A549 (cell line): ENCODE measurements around the gene MSL3B.

Experiments
- ATAC-seq, 2 experiments: fragments of 200-7000 bp in 1 of 2; fragments of >200 bp in 1 of 2; cut with Nextera tagmentation in 1 of 2; cut with Tn5 transposase in 1 of 2; 3 replicates each; pipeline versions ENCODE4 v1.8.0 to v1.9.1; 2018 to 2020; ENCODE audit warnings: mild to moderate bottlenecking in 1 of 2, moderate library complexity in 1 of 2
- CTCF ChIA-PET: fragments of 300-600 bp; sonication (Branson Sonifier 250); formaldehyde crosslinking; extraction: SDS; loops from one replicate; lab custom pipeline; 2021; ENCODE audit warnings: antibody characterized with exemption, inconsistent platforms; lab: Yijun Ruan, JAX
- POLR2A ChIA-PET: fragments of 350-600 bp; formaldehyde crosslinking; extraction: SDS; loops from one replicate; lab custom pipeline; 2021; ENCODE audit warnings: antibody characterized with exemption, inconsistent platforms; lab: Yijun Ruan, JAX
- DNase-seq, 2 experiments: peaks; one replicate each; pipeline versions ENCODE4 v3.0.0 to v3.0.0-alpha.2; 2011 to 2016; ENCODE audit warnings: low read depth in 1 of 2, low spot score in 1 of 2
- FAIRE-seq: peaks from 2 replicates; lab custom pipeline; 2011; peaks lifted over from hg19 to GRCh38; lab: Jason Lieb, UNC
- H3K27ac ChIP-seq, 2 experiments: fragments of >200 bp; sonication (Bioruptor Twin); formaldehyde crosslinking; 3 replicates each; pipeline ENCODE4 v1.5.1; 2016 to 2017
- H3K4me1 ChIP-seq: fragments of >200 bp; sonication (Bioruptor Twin); formaldehyde crosslinking; 3 replicates; pipeline ENCODE4 v1.6.1; 2016
- H3K4me2 ChIP-seq: fragments of >200 bp; sonication (Bioruptor Twin); formaldehyde crosslinking; 3 replicates; pipeline ENCODE4 v1.6.1; 2016
- H3K4me3 ChIP-seq: fragments of >200 bp; sonication (Bioruptor Twin); formaldehyde crosslinking; 3 replicates; pipeline ENCODE4 v1.5.1; 2016
- H3K9me3 ChIP-seq: fragments of >200 bp; sonication (Bioruptor Twin); formaldehyde crosslinking; 3 replicates; pipeline ENCODE4 v1.6.1; 2016
- BHLHE40 ChIP-seq: IDR thresholded peaks from 2 replicates; pipeline ENCODE4 v1.6.1; 2012; ENCODE audit warnings: low read depth, low read length, inconsistent platforms
- CBX8 ChIP-seq: fragments of 200-600 bp; sonication (generic); IDR thresholded peaks from 2 replicates; pipeline ENCODE4 v1.6.1; 2016
- CEBPB ChIP-seq, 2 experiments: fragments of >200 bp in 1 of 2; sonication (Bioruptor Twin) in 1 of 2; formaldehyde crosslinking in 1 of 2; IDR thresholded peaks; 2 replicates each; pipeline ENCODE4 v1.6.1; 2012 to 2016
- CHD2 ChIP-seq: fragments of 150-350 bp; IDR thresholded peaks from 2 replicates; pipeline ENCODE4 v1.6.1; 2014; ENCODE audit warnings: low read length; ENCODE audit not compliant: partially characterized antibody
- EP300 ChIP-seq, 2 experiments: fragments of >200 bp; sonication (Bioruptor Twin); formaldehyde crosslinking; IDR thresholded peaks; 2 replicates in 1 of 2; 3 replicates in 1 of 2; pipeline ENCODE4 v1.6.1; 2016 to 2017
- FOXS1 ChIP-seq: fragments of 250-450 bp; sonication (Bioruptor Pico); IDR thresholded peaks from 2 replicates; pipeline ENCODE4 v1.5.0; 2020; ENCODE audit warnings: mild to moderate bottlenecking, moderate library complexity
- HEYL ChIP-seq: fragments of 250-450 bp; sonication (Bioruptor Pico); IDR thresholded peaks from 2 replicates; pipeline ENCODE4 v1.8.0; 2021; ENCODE audit warnings: mild to moderate bottlenecking, moderate library complexity
- HOXA7 ChIP-seq: fragments of 250-450 bp; sonication (Bioruptor Pico); IDR thresholded peaks from 2 replicates; pipeline ENCODE4 v1.5.0; 2020; ENCODE audit warnings: mild to moderate bottlenecking, moderate library complexity
- HOXB5 ChIP-seq: fragments of 250-450 bp; sonication (Bioruptor Pico); IDR thresholded peaks from 2 replicates; pipeline ENCODE4 v1.5.0; 2020; ENCODE audit warnings: mild to moderate bottlenecking, moderate library complexity
- JUN ChIP-seq, 2 experiments: fragments of >200 bp; sonication (Bioruptor Twin); formaldehyde crosslinking; IDR thresholded peaks; 2 replicates in 1 of 2; 3 replicates in 1 of 2; pipeline ENCODE4 v1.6.1; 2016 to 2017
- MAX ChIP-seq: IDR thresholded peaks from 2 replicates; pipeline ENCODE4 v1.6.1; 2012
- MYC ChIP-seq: IDR thresholded peaks from 2 replicates; pipeline ENCODE4 v1.6.1; 2012; ENCODE audit warnings: mild to moderate bottlenecking, inconsistent platforms, low read length, improper control_type of control experiment, borderline replicate concordance
- NFE2L2 ChIP-seq: fragments of 150-350 bp; conservative IDR thresholded peaks from 2 replicates; pipeline ENCODE4 v1.6.1; 2014; ENCODE audit warnings: low read length
- PBX3 ChIP-seq: IDR thresholded peaks from 2 replicates; pipeline ENCODE4 v1.6.1; 2012
- PHF8 ChIP-seq: fragments of 200-600 bp; sonication (generic); IDR thresholded peaks from 2 replicates; pipeline ENCODE4 v1.6.1; 2016; ENCODE audit warnings: low read depth, mild to moderate bottlenecking, antibody characterized with exemption, moderate library complexity, borderline replicate concordance
- RAD21 ChIP-seq, 2 experiments: fragments of >200 bp in 1 of 2; sonication (Bioruptor Twin) in 1 of 2; formaldehyde crosslinking in 1 of 2; IDR thresholded peaks in 1 of 2; conservative IDR thresholded peaks in 1 of 2; 2 replicates in 1 of 2; 3 replicates in 1 of 2; pipeline ENCODE4 v1.6.1; 2012 to 2018; ENCODE audit warnings: inconsistent platforms in 1 of 2
- ZC3H11A ChIP-seq: fragments of 450-650 bp; IDR thresholded peaks from 2 replicates; pipeline ENCODE4 v1.6.1; 2014; ENCODE audit warnings: antibody characterized with exemption, mild to moderate bottlenecking
- ZFP36 ChIP-seq: fragments of 450-650 bp; IDR thresholded peaks from 2 replicates; pipeline ENCODE4 v1.6.1; 2014; ENCODE audit warnings: borderline replicate concordance; ENCODE audit not compliant: partially characterized antibody
- WGBS: methylation state at CpG from one replicate; pipeline ENCODE4 v1.1.6; 2017; ENCODE audit errors: missing lambda C conversion rate; 5-methylcytosine and 5-hydroxymethylcytosine counted together
- TF ChIP-seq, protein P1 (sequence below): fragments of 250-450 bp; sonication (Bioruptor Pico); IDR thresholded peaks from 2 replicates; pipeline ENCODE4 v1.5.0; 2021; ENCODE audit warnings: mild to moderate bottlenecking, moderate library complexity, borderline replicate concordance
- TF ChIP-seq, protein P2 (sequence below): IDR thresholded peaks from 2 replicates; pipeline ENCODE4 v1.6.1; 2012; ENCODE audit warnings: low read depth, borderline replicate concordance
- TF ChIP-seq, protein P3 (sequence below): fragments of 200-600 bp; sonication (generic); IDR thresholded peaks from 2 replicates; pipeline ENCODE4 v1.6.1; 2016; ENCODE audit warnings: antibody characterized with exemption, mild to moderate bottlenecking, moderate library complexity
- TF ChIP-seq, protein P4 (sequence below): fragments of 150-350 bp; IDR thresholded peaks from 2 replicates; pipeline ENCODE4 v1.6.1; 2014; ENCODE audit warnings: low read depth, mild to moderate bottlenecking, low read length

The MSL3B gene

GRCh38 chr2:233854241-233854981 is 13.8 kb downstream of the MSL3B start, which contains the start of gene HJURP (continued):
- TF ChIP-seq, protein P1, sequence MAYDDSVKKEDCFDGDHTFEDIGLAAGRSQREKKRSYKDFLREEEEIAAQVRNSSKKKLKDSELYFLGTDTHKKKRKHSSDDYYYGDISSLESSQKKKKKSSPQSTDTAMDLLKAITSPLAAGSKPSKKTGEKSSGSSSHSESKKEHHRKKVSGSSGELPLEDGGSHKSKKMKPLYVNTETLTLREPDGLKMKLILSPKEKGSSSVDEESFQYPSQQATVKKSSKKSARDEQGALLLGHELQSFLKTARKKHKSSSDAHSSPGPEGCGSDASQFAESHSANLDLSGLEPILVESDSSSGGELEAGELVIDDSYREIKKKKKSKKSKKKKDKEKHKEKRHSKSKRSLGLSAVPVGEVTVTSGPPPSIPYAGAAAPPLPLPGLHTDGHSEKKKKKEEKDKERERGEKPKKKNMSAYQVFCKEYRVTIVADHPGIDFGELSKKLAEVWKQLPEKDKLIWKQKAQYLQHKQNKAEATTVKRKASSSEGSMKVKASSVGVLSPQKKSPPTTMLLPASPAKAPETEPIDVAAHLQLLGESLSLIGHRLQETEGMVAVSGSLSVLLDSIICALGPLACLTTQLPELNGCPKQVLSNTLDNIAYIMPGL (CRISPR knock-in tag), result no peak
- TF ChIP-seq FOXS1 (CRISPR knock-in tag), result no peak
- TF ChIP-seq HOXB5, result peak; percentile 67; the same call in 1 of the 2 replicates
- TF ChIP-seq, protein P2, sequence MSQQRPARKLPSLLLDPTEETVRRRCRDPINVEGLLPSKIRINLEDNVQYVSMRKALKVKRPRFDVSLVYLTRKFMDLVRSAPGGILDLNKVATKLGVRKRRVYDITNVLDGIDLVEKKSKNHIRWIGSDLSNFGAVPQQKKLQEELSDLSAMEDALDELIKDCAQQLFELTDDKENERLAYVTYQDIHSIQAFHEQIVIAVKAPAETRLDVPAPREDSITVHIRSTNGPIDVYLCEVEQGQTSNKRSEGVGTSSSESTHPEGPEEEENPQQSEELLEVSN, result peak; percentile 86
- no peak for TF ChIP-seq CBX8
- TF ChIP-seq BHLHE40, result no peak
- no peak for TF ChIP-seq HOXA7 (CRISPR knock-in tag)
- no peak for TF ChIP-seq HEYL (CRISPR knock-in tag)
- TF ChIP-seq RAD21 (conservative IDR thresholded peaks at IDR 0.05 in 1 of 2, IDR thresholded peaks at IDR 0.05 in 1 of 2), result no peak
- TF ChIP-seq ZC3H11A, result no peak
- TF ChIP-seq EP300 (IDR thresholded peaks at IDR 0.05), result no peak
- peak in 1 of 2 experiments; percentile 85; a peak in 3 of 5 replicates for TF ChIP-seq JUN (IDR thresholded peaks at IDR 0.05)
- TF ChIP-seq CEBPB (IDR thresholded peaks at IDR 0.05), result no peak
- no peak for TF ChIP-seq ZFP36
- no peak for TF ChIP-seq MYC
- no peak for TF ChIP-seq CHD2
- TF ChIP-seq, all 56 proteins: peak for 10

DNA sequence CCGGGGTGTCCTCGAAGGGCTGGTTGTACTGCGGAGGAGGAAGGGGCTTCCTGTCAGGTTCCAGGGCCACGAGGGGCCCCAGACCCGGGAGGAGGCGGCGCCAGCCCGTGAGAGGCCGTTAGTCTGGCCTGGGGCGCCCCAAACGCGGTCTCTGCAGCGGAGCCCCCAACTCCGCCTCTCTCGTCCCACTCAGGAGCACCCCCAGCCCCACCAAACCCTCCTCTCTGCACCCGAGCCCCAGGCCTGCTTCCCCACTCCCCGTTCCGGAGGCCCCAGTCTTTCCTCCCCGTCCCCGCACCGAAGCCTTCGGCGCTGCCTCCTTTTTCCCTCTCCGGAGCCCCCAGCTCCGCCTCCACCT is 14.3 kb downstream of the MSL3B start:
- H3K27ac ChIP-seq, result peak overlapping the region; percentile 85 to 97
- FAIRE-seq (no peak), ATAC-seq (no peak; a peak in 2 of 6 replicates), DNase-seq (no peak)
- ChIA-PET CTCF (no interaction called here), POLR2A (no interaction called here)
- H3K4me2 ChIP-seq, result peak overlapping the region; percentile 87
- H3K4me3 ChIP-seq, result peak overlapping the region; percentile 76
- peaks cover 56% of the 10 kb centered on the region for H3K4me1 ChIP-seq
- H3K9me3 ChIP-seq, result no peaks in the 10 kb centered on the region
- 5% methylated on average over 16 of the region's 25 CpGs for WGBS
- no peak for TF ChIP-seq MAX
- TF ChIP-seq NFE2L2, result no peak
- TF ChIP-seq HEYL (CRISPR knock-in tag), result no peak
- no peak for TF ChIP-seq ZC3H11A
- no peak for TF ChIP-seq ZFP36
- TF ChIP-seq PHF8, result no peak
- TF ChIP-seq, protein P1 (CRISPR knock-in tag), result no peak
- TF ChIP-seq, protein P3, sequence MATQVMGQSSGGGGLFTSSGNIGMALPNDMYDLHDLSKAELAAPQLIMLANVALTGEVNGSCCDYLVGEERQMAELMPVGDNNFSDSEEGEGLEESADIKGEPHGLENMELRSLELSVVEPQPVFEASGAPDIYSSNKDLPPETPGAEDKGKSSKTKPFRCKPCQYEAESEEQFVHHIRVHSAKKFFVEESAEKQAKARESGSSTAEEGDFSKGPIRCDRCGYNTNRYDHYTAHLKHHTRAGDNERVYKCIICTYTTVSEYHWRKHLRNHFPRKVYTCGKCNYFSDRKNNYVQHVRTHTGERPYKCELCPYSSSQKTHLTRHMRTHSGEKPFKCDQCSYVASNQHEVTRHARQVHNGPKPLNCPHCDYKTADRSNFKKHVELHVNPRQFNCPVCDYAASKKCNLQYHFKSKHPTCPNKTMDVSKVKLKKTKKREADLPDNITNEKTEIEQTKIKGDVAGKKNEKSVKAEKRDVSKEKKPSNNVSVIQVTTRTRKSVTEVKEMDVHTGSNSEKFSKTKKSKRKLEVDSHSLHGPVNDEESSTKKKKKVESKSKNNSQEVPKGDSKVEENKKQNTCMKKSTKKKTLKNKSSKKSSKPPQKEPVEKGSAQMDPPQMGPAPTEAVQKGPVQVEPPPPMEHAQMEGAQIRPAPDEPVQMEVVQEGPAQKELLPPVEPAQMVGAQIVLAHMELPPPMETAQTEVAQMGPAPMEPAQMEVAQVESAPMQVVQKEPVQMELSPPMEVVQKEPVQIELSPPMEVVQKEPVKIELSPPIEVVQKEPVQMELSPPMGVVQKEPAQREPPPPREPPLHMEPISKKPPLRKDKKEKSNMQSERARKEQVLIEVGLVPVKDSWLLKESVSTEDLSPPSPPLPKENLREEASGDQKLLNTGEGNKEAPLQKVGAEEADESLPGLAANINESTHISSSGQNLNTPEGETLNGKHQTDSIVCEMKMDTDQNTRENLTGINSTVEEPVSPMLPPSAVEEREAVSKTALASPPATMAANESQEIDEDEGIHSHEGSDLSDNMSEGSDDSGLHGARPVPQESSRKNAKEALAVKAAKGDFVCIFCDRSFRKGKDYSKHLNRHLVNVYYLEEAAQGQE, result no peak
- TF ChIP-seq PBX3, result no peak
- no peak for TF ChIP-seq RAD21 (conservative IDR thresholded peaks at IDR 0.05 in 1 of 2, IDR thresholded peaks at IDR 0.05 in 1 of 2)
- TF ChIP-seq, protein P4, sequence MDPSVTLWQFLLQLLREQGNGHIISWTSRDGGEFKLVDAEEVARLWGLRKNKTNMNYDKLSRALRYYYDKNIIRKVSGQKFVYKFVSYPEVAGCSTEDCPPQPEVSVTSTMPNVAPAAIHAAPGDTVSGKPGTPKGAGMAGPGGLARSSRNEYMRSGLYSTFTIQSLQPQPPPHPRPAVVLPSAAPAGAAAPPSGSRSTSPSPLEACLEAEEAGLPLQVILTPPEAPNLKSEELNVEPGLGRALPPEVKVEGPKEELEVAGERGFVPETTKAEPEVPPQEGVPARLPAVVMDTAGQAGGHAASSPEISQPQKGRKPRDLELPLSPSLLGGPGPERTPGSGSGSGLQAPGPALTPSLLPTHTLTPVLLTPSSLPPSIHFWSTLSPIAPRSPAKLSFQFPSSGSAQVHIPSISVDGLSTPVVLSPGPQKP, result no peak
- TF ChIP-seq BHLHE40, result no peak
- no peak for TF ChIP-seq JUN (IDR thresholded peaks at IDR 0.05)
